ENCODE results near the gene NDST4. TPM values are rescaled to one million over a fixed set of nuclear protein-coding genes. Genes with fewer than 3 reads are reported as not detected.

Gene NDST4
- polyA plus RNA-seq, 1 donor (not counting 4 experiments of a cell fraction or from before 2014, with no cell fraction given): not detected

- H2AFZ ChIP-seq (ENCODE audit: control insufficient read depth, low read length): no peak overlapping the region
- no peaks in the 10 kb centered on the region for H3K79me2 ChIP-seq (ENCODE audit: control insufficient read depth, insufficient read depth, low read length)
- no peak overlapping the region for H3K9ac ChIP-seq (ENCODE audit: control insufficient read depth, extremely low read depth, insufficient read depth, low read length)
- TF ChIP-seq CTCF (optimal IDR thresholded peaks at IDR 0.05 in 1 of 3, IDR thresholded peaks at IDR 0.05 in 1 of 3, conservative IDR thresholded peaks at IDR 0.05 in 1 of 3; ENCODE audit: extremely low read depth in 1 of 3, insufficient read depth in 2 of 3, low read length in 3 of 3): no peak
- no peak for TF ChIP-seq EZH2 (IDR thresholded peaks at IDR 0.05; ENCODE audit: low read length)
- no peak for FAIRE-seq
- no peaks in the 10 kb centered on the region for H3K27me3 ChIP-seq (ENCODE audit: control insufficient read depth, extremely low read depth, insufficient read depth, low read length)
- no peaks in the 10 kb centered on the region for H3K9me3 ChIP-seq (ENCODE audit: control insufficient read depth, low read depth, low read length)
- H3K4me3 ChIP-seq (ENCODE audit: control insufficient read depth in 2 of 3, extremely low read depth in 1 of 3, insufficient read depth in 2 of 3, low read depth in 1 of 3, low read length in 3 of 3): no peak overlapping the region
- H3K27ac ChIP-seq (ENCODE audit: control insufficient read depth, insufficient read depth, low read length): no peak overlapping the region
- H3K36me3 ChIP-seq (ENCODE audit: control insufficient read depth in 2 of 2, extremely low read depth in 1 of 2, insufficient read depth in 2 of 2, low read length in 2 of 2): no peaks in the 10 kb centered on the region
- dilution Hi-C loops (cut with MboI; ENCODE audit: extremely low pct_ligation_motif_present, low sequenced_read_pairs): no loop called here
- no peak for DNase-seq (ENCODE audit: low read depth, low spot score)
- no peaks in the 10 kb centered on the region for H4K20me1 ChIP-seq (ENCODE audit: control insufficient read depth, extremely low read depth, insufficient read depth, low read length)
- H3K4me1 ChIP-seq (ENCODE audit: control insufficient read depth, extremely low read depth, insufficient read depth, low read length): no peaks in the 10 kb centered on the region
- no peak overlapping the region for H3K4me2 ChIP-seq (ENCODE audit: control insufficient read depth, extremely low read depth, insufficient read depth, low read depth, low read length)
- no peaks in the 10 kb centered on the region for H3K9me1 ChIP-seq (ENCODE audit: control insufficient read depth, extremely low read depth, insufficient read depth, low read length)
Measured at GRCh38 chr4:114964026-114964425, 149.4 kb downstream of the NDST4 start.

GRCh38 chr4:114945616-114946015 is 167.8 kb downstream of the NDST4 start:
- Histone ChIP-seq H3K27me3 (ENCODE audit: control insufficient read depth, extremely low read depth, insufficient read depth, low read length) (no peaks in the 10 kb centered on the region), H3K36me3 (ENCODE audit: control insufficient read depth in 2 of 2, extremely low read depth in 1 of 2, insufficient read depth in 2 of 2, low read length in 2 of 2) (no peaks in the 10 kb centered on the region), H3K4me2 (ENCODE audit: control insufficient read depth, extremely low read depth, insufficient read depth, low read depth, low read length) (no peak overlapping the region), H2AFZ (ENCODE audit: control insufficient read depth, low read length) (no peak overlapping the region), H3K4me3 (ENCODE audit: control insufficient read depth in 2 of 3, extremely low read depth in 1 of 3, insufficient read depth in 2 of 3, low read depth in 1 of 3, low read length in 3 of 3) (no peak overlapping the region), H4K20me1 (ENCODE audit: control insufficient read depth, extremely low read depth, insufficient read depth, low read length) (no peaks in the 10 kb centered on the region), H3K9me3 (ENCODE audit: control insufficient read depth, low read depth, low read length) (no peaks in the 10 kb centered on the region), H3K79me2 (ENCODE audit: control insufficient read depth, insufficient read depth, low read length) (no peaks in the 10 kb centered on the region), H3K4me1 (ENCODE audit: control insufficient read depth, extremely low read depth, insufficient read depth, low read length) (no peaks in the 10 kb centered on the region), H3K9ac (ENCODE audit: control insufficient read depth, extremely low read depth, insufficient read depth, low read length) (no peak overlapping the region), H3K27ac (ENCODE audit: control insufficient read depth, insufficient read depth, low read length) (no peak overlapping the region), H3K9me1 (ENCODE audit: control insufficient read depth, extremely low read depth, insufficient read depth, low read length) (no peaks in the 10 kb centered on the region)
- dilution Hi-C loops (cut with MboI; ENCODE audit: extremely low pct_ligation_motif_present, low sequenced_read_pairs): no loop called here
- TF ChIP-seq CTCF (optimal IDR thresholded peaks at IDR 0.05 in 1 of 3, IDR thresholded peaks at IDR 0.05 in 1 of 3, conservative IDR thresholded peaks at IDR 0.05 in 1 of 3; ENCODE audit: extremely low read depth in 1 of 3, insufficient read depth in 2 of 3, low read length in 3 of 3) (no peak), EZH2 (IDR thresholded peaks at IDR 0.05; ENCODE audit: low read length) (no peak)
- FAIRE-seq (no peak), DNase-seq (ENCODE audit: low read depth, low spot score) (no peak)

All from keratinocyte (primary cell).